Measurements from ENCODE around the gene CWC27.
"Not testable (repeated sequence)": the region's sequence is repeated elsewhere in the genome, so short reads cannot be mapped to it uniquely, and the experiment has no call there.

Gene CWC27

GRCh38 chr5:64930672-64931318, 162.1 kb downstream of the CWC27 start:
- DNase-seq, result no peak

- not testable (repeated sequence) for DNase-seq
These were observed 170.7 kb downstream of the CWC27 start for GRCh38 chr5:64939422-64939771.

GRCh38 chr5:64939772-64940510, 171.2 kb downstream of the CWC27 start:
- peak; percentile 20 for DNase-seq

- DNase-seq, result no peak
These were observed 173.7 kb downstream of the CWC27 start for GRCh38 chr5:64942460-64942859.

- DNase-seq, result no peak
These were observed 176.1 kb downstream of the CWC27 start for GRCh38 chr5:64944868-64945267.

GRCh38 chr5:64947031-64947430, 178.3 kb downstream of the CWC27 start:
- DNase-seq, result peak; percentile 78

GRCh38 chr5:64947801-64948200, 179.1 kb downstream of the CWC27 start:
- DNase-seq, result no peak

GRCh38 chr5:64949331-64949730, 180.6 kb downstream of the CWC27 start:
- no peak for DNase-seq

- DNase-seq, result no peak
These were observed 184.4 kb downstream of the CWC27 start for GRCh38 chr5:64952951-64953673.

- no peak for DNase-seq
These were observed 185.8 kb downstream of the CWC27 start for GRCh38 chr5:64954518-64954917.

- DNase-seq, result peak; percentile 20
These were observed 190.1 kb downstream of the CWC27 start for GRCh38 chr5:64958757-64959391.

- DNase-seq, result no peak
These were observed 194.5 kb downstream of the CWC27 start for GRCh38 chr5:64963278-64963677.

GRCh38 chr5:64968591-64969110, 199.9 kb downstream of the CWC27 start:
- no peak for DNase-seq

GRCh38 chr5:64969578-64969977, 200.8 kb downstream of the CWC27 start:
- no peak for DNase-seq

GRCh38 chr5:64971513-64971912, 202.8 kb downstream of the CWC27 start:
- no peak for DNase-seq

GRCh38 chr5:64971990-64972389, 203.3 kb downstream of the CWC27 start:
- no peak for DNase-seq

GRCh38 chr5:64972591-64972990, 203.9 kb downstream of the CWC27 start:
- DNase-seq, result no peak

- DNase-seq, result peak; percentile 8
These were observed 204.5 kb downstream of the CWC27 start for GRCh38 chr5:64973215-64973614.

- peak; percentile 23 for DNase-seq
These were observed 209.0 kb downstream of the CWC27 start for GRCh38 chr5:64977779-64978178.

- no peak for DNase-seq
These were observed 209.8 kb downstream of the CWC27 start for GRCh38 chr5:64978546-64978945.

GRCh38 chr5:64979531-64979930, 210.8 kb downstream of the CWC27 start:
- peak; percentile 51 for DNase-seq

- DNase-seq, result peak; percentile 55
These were observed 211.4 kb downstream of the CWC27 start for GRCh38 chr5:64980176-64980575.

- DNase-seq, result no peak
These were observed 219.0 kb downstream of the CWC27 start for GRCh38 chr5:64987768-64988167.
